ENCODE measurements around the gene GTSE1. TPM values are rescaled to one million over a fixed set of nuclear protein-coding genes. Genes with fewer than 3 reads are reported as not detected.
A peak's percentile ranks its signal among the peaks of the same experiment; 100 is the strongest.

The GTSE1 gene
- polyA plus RNA-seq, 1 of the 3 experiments (the other 2 are of a cell fraction), result 12.2 TPM

DNA sequence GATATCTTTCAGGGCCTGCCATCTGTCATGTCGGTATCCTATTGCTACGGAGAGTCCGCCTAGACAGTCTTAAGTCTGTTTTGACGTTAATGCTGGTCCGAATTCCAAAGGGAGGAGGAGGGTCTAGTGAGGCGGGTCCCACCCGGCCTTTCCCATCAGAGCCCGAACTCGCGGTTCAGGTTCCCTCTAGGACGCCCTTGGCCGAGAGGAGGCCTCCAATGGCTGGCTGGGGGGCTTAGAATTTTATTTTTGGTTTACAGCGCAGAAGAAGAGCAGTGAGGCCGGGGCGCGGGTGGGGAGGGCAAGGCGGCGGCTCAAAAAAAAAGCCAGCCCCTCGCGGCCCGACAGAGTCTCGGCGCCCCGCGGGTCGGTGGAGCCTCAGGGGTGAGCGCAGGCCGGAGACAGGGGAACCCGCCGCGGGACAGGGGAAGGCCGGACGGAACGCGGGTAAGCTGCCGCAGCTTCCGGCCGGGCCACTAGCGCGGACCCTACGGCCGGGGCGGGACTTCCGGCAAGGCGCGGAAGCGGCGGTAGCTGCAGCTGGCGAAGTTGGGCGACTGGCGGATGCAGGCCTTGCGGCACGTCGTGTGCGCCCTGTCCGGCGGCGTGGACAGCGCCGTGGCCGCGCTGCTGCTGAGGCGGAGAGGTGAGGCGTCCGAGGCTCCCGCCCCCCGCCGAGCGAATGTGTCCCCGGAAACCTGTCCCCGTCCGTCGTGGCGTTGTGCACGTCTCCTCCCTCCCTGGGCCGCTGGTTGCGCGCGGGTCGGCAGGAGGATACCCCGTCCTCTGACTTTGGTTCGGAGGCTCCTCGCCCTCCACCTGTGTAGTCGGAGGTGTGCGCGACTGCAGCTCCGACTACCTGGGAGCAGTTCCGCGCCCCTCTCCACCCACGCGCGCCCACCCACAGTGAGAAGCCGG lies 38.8 kb downstream of the GTSE1 start, which contains the start of gene TRMU:
Gene TRMU (plus strand): TSS at position 514 of the 918 bp plus-strand sequence. CDS start 51 bp downstream, at position 565.
- peaks cover 26 to 40% of the 10 kb centered on the region in 2 experiments for H3K36me3 ChIP-seq (replicated peaks in 1 of 2; ENCODE audit: control insufficient read depth in 1 of 2, insufficient read depth in 2 of 2, low read length in 1 of 2)
- peak within 1 kb of the TSS; percentile 99 for H2AFZ ChIP-seq (ENCODE audit: low read depth)
- H3K27ac ChIP-seq (ENCODE audit: low read depth in 2 of 2, low read length in 1 of 2), result peak within 1 kb of the TSS; percentile 80 to 87
- H3F3A ChIP-seq (replicated peaks; ENCODE audit: insufficient read depth), result peaks cover 18% of the 10 kb centered on the region
- H4K20me1 ChIP-seq (ENCODE audit: insufficient read depth), result peaks cover 9% of the 10 kb centered on the region
- POLR2A ChIA-PET, result interaction anchor here (1.0 to 1.1 kb wide), 4 partner anchors 11 to 424 kb away, joined by 3 to 4 read pairs (median 3); no protein-coding TSS in a partner anchor
- H3K79me2 ChIP-seq (ENCODE audit: insufficient read depth), result peaks cover 45% of the 10 kb centered on the region
- H3K9me3 ChIP-seq, result no peaks in the 10 kb centered on the region
- peak within 1 kb of the TSS; percentile 93 for H3K4me2 ChIP-seq
- H3K4me1 ChIP-seq (ENCODE audit: control insufficient read depth in 1 of 2, insufficient read depth in 2 of 2, low read depth in 1 of 2, low read length in 1 of 2), result peaks cover 6 to 15% of the 10 kb centered on the region in 2 experiments; a peak in 3 of 4 replicates
- peak within 1 kb of the TSS; percentile 81 for H3K9ac ChIP-seq
- H3K9me2 ChIP-seq, result no peaks in the 10 kb centered on the region
- H3K27me3 ChIP-seq (ENCODE audit: insufficient read depth), result no peaks in the 10 kb centered on the region
- TF ChIP-seq CHD2 (IDR thresholded peaks at IDR 0.05; ENCODE audit: low read length, partially characterized antibody), result peak; percentile 81
- TF ChIP-seq, protein P1, sequence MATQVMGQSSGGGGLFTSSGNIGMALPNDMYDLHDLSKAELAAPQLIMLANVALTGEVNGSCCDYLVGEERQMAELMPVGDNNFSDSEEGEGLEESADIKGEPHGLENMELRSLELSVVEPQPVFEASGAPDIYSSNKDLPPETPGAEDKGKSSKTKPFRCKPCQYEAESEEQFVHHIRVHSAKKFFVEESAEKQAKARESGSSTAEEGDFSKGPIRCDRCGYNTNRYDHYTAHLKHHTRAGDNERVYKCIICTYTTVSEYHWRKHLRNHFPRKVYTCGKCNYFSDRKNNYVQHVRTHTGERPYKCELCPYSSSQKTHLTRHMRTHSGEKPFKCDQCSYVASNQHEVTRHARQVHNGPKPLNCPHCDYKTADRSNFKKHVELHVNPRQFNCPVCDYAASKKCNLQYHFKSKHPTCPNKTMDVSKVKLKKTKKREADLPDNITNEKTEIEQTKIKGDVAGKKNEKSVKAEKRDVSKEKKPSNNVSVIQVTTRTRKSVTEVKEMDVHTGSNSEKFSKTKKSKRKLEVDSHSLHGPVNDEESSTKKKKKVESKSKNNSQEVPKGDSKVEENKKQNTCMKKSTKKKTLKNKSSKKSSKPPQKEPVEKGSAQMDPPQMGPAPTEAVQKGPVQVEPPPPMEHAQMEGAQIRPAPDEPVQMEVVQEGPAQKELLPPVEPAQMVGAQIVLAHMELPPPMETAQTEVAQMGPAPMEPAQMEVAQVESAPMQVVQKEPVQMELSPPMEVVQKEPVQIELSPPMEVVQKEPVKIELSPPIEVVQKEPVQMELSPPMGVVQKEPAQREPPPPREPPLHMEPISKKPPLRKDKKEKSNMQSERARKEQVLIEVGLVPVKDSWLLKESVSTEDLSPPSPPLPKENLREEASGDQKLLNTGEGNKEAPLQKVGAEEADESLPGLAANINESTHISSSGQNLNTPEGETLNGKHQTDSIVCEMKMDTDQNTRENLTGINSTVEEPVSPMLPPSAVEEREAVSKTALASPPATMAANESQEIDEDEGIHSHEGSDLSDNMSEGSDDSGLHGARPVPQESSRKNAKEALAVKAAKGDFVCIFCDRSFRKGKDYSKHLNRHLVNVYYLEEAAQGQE (IDR thresholded peaks at IDR 0.05; ENCODE audit: low read depth, low read length), result no peak
- 0 out of 2 replicates have a peak, but pooled peaks have one; percentile 15 for TF ChIP-seq RCOR1 (IDR thresholded peaks at IDR 0.05; ENCODE audit: low read length)
- TF ChIP-seq MXI1 (IDR thresholded peaks at IDR 0.05; ENCODE audit: low read depth, low read length), result peak; percentile 91; the same call in 1 of the 2 replicates
- peak; percentile 97 for TF ChIP-seq GABPA (IDR thresholded peaks at IDR 0.05; ENCODE audit: low read depth)
- TF ChIP-seq FOSL2 (IDR thresholded peaks at IDR 0.05; ENCODE audit: borderline replicate concordance, low read depth), result no peak
- TF ChIP-seq SIN3A (IDR thresholded peaks at IDR 0.05; ENCODE audit: borderline replicate concordance, low read depth, low read length), result peak; percentile 93; the same call in 1 of the 2 replicates
- TF ChIP-seq POLR2AphosphoS5 (IDR thresholded peaks at IDR 0.05; ENCODE audit: low read depth, low read length), result peak; percentile 82
- peak; percentile 89 for TF ChIP-seq ELF1 (IDR thresholded peaks at IDR 0.05)
- TF ChIP-seq, protein P2, sequence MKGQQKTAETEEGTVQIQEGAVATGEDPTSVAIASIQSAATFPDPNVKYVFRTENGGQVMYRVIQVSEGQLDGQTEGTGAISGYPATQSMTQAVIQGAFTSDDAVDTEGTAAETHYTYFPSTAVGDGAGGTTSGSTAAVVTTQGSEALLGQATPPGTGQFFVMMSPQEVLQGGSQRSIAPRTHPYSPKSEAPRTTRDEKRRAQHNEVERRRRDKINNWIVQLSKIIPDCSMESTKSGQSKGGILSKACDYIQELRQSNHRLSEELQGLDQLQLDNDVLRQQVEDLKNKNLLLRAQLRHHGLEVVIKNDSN (IDR thresholded peaks at IDR 0.05; ENCODE audit: borderline replicate concordance, low read depth), result peak; percentile 42; the same call in 1 of the 2 replicates
- TF ChIP-seq, protein P3, sequence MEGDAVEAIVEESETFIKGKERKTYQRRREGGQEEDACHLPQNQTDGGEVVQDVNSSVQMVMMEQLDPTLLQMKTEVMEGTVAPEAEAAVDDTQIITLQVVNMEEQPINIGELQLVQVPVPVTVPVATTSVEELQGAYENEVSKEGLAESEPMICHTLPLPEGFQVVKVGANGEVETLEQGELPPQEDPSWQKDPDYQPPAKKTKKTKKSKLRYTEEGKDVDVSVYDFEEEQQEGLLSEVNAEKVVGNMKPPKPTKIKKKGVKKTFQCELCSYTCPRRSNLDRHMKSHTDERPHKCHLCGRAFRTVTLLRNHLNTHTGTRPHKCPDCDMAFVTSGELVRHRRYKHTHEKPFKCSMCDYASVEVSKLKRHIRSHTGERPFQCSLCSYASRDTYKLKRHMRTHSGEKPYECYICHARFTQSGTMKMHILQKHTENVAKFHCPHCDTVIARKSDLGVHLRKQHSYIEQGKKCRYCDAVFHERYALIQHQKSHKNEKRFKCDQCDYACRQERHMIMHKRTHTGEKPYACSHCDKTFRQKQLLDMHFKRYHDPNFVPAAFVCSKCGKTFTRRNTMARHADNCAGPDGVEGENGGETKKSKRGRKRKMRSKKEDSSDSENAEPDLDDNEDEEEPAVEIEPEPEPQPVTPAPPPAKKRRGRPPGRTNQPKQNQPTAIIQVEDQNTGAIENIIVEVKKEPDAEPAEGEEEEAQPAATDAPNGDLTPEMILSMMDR (IDR thresholded peaks at IDR 0.05), result no peak
- TF ChIP-seq, protein P4, sequence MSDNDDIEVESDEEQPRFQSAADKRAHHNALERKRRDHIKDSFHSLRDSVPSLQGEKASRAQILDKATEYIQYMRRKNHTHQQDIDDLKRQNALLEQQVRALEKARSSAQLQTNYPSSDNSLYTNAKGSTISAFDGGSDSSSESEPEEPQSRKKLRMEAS (IDR thresholded peaks at IDR 0.05; ENCODE audit: low read depth), result peak; percentile 52; the same call in 1 of the 2 replicates
- peak; percentile 94 for TF ChIP-seq TAF1 (IDR thresholded peaks at IDR 0.05; ENCODE audit: borderline replicate concordance, low read depth, low read length)
- WGBS (ENCODE audit: low lambda C conversion rate), result 6% methylated on average over 27 of the region's 93 CpGs
- DNase-seq, result peak; percentile 98
- peak within 1 kb of the TSS; percentile 95 to 96 for H3K4me3 ChIP-seq (ENCODE audit: low read depth in 2 of 2, low read length in 1 of 2)
- CTCF ChIA-PET, result interaction anchor here (0.8 to 3.8 kb wide), 7 partner anchors 20 to 213 kb away, joined by 3 to 14 read pairs (median 3); no protein-coding TSS in a partner anchor
